NCI-H187 treated with DMSO at 0.1 percent for 48 hours (cell line): Measurements from ENCODE around the gene IQCE.
"Not testable (repeated sequence)": the region's sequence is repeated elsewhere in the genome, so short reads cannot be mapped to it uniquely, and the experiment has no call there.

Experiments used
- DNase-seq: peaks from one replicate; lab custom pipeline; 2025; lab: John Stamatoyannopoulos, UW

Gene IQCE

GRCh38 chr7:2576742-2577491 is 18.1 kb downstream of the IQCE start:
- no peak for DNase-seq

- DNase-seq = no peak
These were observed 19.3 kb downstream of the IQCE start for GRCh38 chr7:2577914-2578680.

GRCh38 chr7:2580636-2581035 is 21.9 kb downstream of the IQCE start:
- DNase-seq = no peak

GRCh38 chr7:2582006-2582735 is 23.4 kb downstream of the IQCE start:
- no peak for DNase-seq

- DNase-seq = no peak
These were observed 25.2 kb downstream of the IQCE start for GRCh38 chr7:2583798-2584580.

- no peak for DNase-seq
These were observed 26.7 kb downstream of the IQCE start for GRCh38 chr7:2585446-2585845.

GRCh38 chr7:2586326-2587020 is 27.7 kb downstream of the IQCE start:
- DNase-seq = no peak

- no peak for DNase-seq
These were observed 28.4 kb downstream of the IQCE start for GRCh38 chr7:2587134-2587533.

GRCh38 chr7:2587778-2588177 is 29.0 kb downstream of the IQCE start:
- no peak for DNase-seq

GRCh38 chr7:2589341-2589740 is 30.6 kb downstream of the IQCE start:
- DNase-seq = no peak

GRCh38 chr7:2589941-2590340 is 31.2 kb downstream of the IQCE start:
- not testable (repeated sequence) for DNase-seq

GRCh38 chr7:2592375-2592865 is 33.6 kb downstream of the IQCE start:
- no peak for DNase-seq

- DNase-seq = no peak
These were observed 34.4 kb downstream of the IQCE start for GRCh38 chr7:2593036-2593727.

- DNase-seq = no peak
These were observed 35.8 kb downstream of the IQCE start for GRCh38 chr7:2594599-2594998.

- no peak for DNase-seq
These were observed 36.6 kb downstream of the IQCE start for GRCh38 chr7:2595258-2595860.

GRCh38 chr7:2596464-2597272 is 37.9 kb downstream of the IQCE start:
- DNase-seq = no peak

GRCh38 chr7:2597273-2597640 is 38.5 kb downstream of the IQCE start:
- no peak for DNase-seq

GRCh38 chr7:2598154-2598823 is 39.5 kb downstream of the IQCE start:
- no peak for DNase-seq

- DNase-seq = no peak
These were observed 42.3 kb downstream of the IQCE start for GRCh38 chr7:2601065-2601464.
